Fibroblast of skin of right biceps (primary cell): ENCODE results near the gene RNF187.
A peak's percentile ranks its signal among the peaks of the same experiment; 100 is the strongest.

Experiments
- DNase-seq: peaks from one replicate; pipeline ENCODE4 v3.0.0-alpha.2; 2013

Gene RNF187

DNA sequence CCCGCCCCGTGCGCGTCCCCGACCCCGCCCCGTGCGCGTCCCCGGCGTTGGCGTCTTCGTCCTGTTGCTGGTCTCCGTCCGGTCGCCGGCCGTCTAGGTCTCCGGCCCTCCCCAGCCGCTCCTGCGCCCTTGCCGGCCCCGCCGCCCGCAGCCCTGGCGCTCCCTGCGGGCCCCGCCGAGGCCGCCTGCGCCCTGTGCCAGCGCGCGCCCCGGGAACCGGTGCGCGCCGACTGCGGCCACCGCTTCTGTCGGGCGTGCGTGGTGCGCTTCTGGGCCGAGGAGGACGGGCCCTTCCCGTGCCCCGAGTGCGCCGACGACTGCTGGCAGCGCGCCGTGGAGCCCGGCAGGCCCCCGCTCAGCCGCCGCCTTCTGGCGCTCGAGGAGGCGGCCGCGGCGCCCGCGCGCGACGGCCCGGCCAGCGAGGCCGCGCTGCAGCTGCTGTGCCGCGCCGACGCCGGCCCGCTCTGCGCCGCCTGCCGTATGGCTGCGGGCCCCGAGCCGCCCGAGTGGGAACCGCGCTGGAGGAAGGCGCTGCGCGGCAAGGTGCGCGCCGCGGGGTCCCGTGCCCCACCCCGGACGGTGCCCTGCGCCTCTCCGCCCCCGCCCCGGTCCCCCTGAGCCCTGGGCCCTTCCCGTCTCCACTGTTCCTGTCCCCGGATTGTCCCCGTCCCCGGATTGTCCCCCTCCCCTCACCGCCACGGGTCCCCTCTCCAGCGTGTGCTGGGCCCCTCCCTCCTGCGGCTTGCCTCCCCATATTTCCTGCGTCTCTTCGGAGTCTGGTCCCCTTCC, at the start of gene RNF187:
TSS of gene RNF187 (plus strand) at position 47 of the 789 bp plus-strand sequence.
- DNase-seq = no peak

- no peak for DNase-seq
These were observed 49.7 kb upstream of the RNF187 start for GRCh38 chr1:228437424-228437962.

- no peak for DNase-seq
These were observed 48.9 kb upstream of the RNF187 start for GRCh38 chr1:228438266-228438665.

GRCh38 chr1:228440761-228441500, 46.3 kb upstream of the RNF187 start:
- no peak for DNase-seq

DNA sequence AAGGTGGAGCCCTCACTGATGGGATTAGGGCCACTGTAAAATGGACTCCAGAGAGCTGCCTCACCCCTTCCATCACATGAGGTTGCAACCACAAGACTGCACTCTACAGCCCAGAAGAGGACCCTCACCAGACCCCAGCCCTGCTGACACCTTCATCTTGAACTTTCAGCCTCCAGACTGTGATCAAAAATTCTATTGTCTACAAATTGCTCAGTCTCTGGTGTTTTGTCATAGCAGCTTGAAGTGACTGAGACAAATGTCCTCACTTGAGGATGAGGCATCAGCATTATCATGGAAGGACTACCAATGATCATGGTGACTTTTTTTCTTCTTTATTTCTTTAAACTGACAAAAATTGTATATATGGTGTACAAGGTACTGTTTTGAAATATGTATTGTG, 43.8 kb upstream of the RNF187 start:
- DNase-seq = no peak

DNA sequence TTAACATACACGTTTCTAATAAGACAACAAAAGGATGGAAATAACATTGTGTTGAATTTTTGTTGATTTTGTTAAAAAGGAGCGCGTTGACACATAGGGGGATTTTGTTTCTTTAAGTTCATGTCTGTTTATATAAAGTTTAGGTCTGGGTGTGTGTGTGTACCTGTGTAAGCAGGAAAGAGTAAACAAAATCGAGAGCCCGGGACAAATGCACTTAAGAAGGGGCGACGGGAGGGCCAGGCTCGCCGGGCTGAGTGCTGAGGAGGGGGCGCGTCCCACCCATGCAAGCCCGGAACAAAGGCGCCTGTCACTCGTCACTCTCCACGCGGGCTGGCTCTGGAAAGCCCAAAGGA, 41.7 kb upstream of the RNF187 start:
- no peak for DNase-seq

DNA sequence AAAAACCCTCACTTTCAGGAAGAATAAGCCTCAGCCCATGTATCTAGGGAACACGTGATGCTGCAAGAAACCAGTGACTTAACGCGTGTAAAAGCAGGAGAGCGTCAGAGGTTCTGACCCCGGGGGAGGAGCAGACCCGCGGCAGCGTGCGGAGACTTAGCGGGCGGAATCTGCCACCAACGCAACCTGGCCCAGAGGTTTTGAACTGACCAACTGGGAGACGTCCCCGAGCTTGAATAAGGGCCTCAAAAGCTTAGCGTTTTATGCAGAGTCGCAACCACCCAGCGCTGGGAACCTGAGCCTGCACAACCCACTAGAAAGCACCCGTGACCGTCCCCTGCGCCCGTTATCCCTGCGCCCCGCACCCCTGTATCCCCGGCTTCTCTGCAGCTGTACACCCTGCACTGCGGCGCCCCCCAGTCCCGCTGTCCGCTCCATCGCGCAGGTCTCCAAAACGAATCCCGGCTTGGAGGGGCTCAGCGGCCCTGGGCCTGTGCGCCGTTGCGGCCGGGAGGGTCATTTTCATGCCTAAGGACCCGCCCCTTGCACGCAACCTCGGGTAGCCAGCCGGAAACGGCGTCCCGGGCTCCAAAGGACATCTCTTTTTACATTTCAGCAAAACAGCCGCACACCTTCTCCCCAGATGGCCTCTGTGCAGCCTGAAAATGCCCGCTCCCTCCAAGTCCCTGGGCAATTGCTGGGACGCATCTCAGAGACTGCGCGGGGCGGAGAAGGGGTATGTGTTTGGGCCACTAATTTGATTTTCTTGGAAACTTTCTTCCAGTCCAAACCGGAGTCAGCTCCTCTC, 41.1 kb upstream of the RNF187 start:
- peak; percentile 26 for DNase-seq

- DNase-seq = no peak
These were observed 40.3 kb upstream of the RNF187 start for GRCh38 chr1:228446852-228447251.

- DNase-seq = no peak
These were observed 38.8 kb upstream of the RNF187 start for GRCh38 chr1:228448372-228448771.

- DNase-seq = no peak
These were observed 37.0 kb upstream of the RNF187 start for GRCh38 chr1:228450200-228450599.

- DNase-seq = no peak
These were observed 34.8 kb upstream of the RNF187 start for GRCh38 chr1:228452194-228453021.

DNA sequence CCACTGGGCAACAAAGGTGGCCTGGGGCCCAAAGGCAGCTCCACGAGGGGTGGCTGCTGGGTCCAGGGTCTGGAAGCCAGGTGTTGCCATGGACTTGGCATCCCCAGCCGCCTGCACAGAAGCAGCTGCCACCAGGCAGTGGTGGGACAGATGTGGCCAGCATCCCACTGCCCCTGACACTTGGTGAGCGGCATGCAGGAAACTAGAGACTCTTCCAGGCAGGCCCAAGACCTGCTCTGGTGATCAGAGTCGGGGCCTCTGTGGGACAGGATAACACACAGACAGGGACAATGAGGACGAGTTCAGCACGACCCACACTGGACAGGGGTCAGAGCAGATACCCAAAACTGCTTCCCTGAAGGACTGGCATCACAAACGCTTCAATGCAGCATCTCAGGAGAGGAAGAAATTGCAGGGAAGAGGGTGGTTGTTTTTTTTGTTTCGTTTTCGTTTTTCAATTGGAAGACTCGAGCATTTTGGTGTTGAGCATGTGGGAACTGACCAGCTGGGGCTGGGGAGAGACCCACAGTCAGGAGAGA, 34.1 kb upstream of the RNF187 start:
- no peak for DNase-seq

DNA sequence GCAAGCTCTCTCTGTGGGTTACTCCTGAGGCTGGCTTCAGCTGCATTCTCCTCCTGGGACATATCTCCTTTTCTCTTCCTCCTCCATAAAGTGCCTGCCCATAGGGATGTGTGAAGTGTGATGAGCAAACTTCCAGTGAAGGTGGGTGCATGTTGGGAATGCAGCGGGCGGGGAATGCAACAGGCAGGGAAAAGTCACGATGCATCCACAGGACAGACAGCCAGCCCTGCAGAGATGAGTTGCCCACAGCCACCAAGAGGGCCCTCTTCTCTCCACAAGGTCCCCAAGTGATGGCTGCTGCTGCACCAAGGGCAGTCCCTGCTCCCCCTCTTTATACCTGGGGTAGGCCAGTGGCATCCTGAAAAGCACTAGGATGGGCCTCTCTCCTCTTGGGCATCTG, 33.6 kb upstream of the RNF187 start:
- DNase-seq = no peak

DNA sequence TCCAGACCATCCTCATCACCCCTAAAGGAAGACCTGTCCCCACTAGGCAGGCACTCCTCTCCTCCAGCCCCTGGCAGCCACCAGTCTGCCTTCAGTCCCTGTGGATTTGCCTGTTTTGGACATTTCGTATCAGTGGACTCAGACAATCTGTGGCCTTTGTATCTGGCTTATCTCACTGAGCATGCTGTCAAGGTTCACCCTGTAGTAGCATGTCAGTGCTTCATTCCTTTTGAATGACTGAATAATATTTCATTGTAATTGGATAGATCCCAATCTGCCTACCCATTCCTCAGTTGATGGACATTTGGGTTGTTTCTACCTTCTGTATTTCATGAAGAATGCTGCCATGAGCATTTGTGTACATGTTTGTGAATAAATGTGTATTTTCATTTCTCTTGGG, 32.9 kb upstream of the RNF187 start:
- DNase-seq = no peak

DNA sequence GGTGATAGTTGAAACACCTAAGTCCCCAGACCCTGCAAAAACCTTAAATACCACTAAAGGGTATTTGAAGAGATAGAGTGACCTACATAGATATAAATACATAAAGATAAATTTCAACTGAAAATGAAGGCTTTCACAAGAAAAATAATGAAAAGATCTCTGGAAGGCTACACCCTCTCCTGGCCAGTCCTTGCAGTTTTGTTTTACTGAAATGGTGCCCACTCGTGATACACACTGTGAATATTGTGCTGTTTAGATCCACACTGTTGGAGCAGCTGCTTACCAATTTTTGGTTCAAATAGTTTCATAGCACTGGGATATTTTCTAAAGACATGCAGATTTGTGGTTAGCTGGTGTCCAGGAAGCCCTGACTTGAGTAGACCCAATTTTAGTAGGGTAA, 31.5 kb upstream of the RNF187 start:
- no peak for DNase-seq

- DNase-seq = no peak
These were observed 30.7 kb upstream of the RNF187 start for GRCh38 chr1:228456252-228457016.

DNA sequence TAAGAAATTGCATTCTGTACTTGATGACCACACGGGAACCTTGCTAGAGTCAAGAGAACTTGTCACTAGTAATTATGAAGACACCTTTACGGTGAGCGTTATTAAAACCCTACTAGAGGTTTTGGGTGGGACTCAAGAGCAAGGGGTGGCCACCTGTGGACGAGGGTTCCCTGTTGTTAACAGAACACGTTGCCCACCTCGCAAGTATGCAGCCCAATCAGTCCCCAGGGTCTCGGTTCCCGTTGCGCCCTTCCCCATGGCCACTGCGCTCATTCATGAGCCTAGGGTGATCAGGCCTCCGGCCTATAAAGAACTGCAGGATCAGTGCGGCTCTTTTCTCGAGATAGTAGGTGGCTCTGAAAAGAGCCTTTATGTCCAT, 30.2 kb upstream of the RNF187 start:
- DNase-seq = no peak

GRCh38 chr1:228457396-228458176, 29.6 kb upstream of the RNF187 start:
- peak; percentile 99 for DNase-seq

GRCh38 chr1:228459091-228459993, 27.8 kb upstream of the RNF187 start:
- DNase-seq = peak; percentile 83
